ENCODE measurements around the gene PALM3. TPM values are rescaled to one million over a fixed set of nuclear protein-coding genes. Genes with fewer than 3 reads are reported as not detected.

PALM3 gene
- total RNA-seq, 1 donor from 2014 or later: 8.1 TPM

- Mint-ChIP-seq H3K4me3 (peak overlapping the region; percentile 95), H3K27ac (peak overlapping the region; percentile 95), H3K9me3 (no peaks in the 10 kb centered on the region), H3K27me3 (peaks cover 4% of the 10 kb centered on the region), H3K4me1 (ENCODE audit: unreplicated experiment) (peaks cover 18% of the 10 kb centered on the region), H3K36me3 (peaks cover 4% of the 10 kb centered on the region)
- TF ChIP-seq CTCF (conservative IDR thresholded peaks at IDR 0.05): no peak
- DNase-seq (ENCODE audit: extremely low spot score, unreplicated experiment): peak; percentile 95
These were observed 56.4 kb downstream of the PALM3 start for GRCh38 chr19:14005349-14006084.

- Mint-ChIP-seq H3K27ac (peak overlapping the region; percentile 95), H3K27me3 (peaks cover 4% of the 10 kb centered on the region), H3K36me3 (peaks cover 4% of the 10 kb centered on the region), H3K4me3 (peak overlapping the region; percentile 82), H3K9me3 (no peaks in the 10 kb centered on the region), H3K4me1 (ENCODE audit: unreplicated experiment) (peaks cover 18% of the 10 kb centered on the region)
- no peak for TF ChIP-seq CTCF (conservative IDR thresholded peaks at IDR 0.05)
- DNase-seq (ENCODE audit: extremely low spot score, unreplicated experiment): no peak
These were observed 57.1 kb downstream of the PALM3 start for GRCh38 chr19:14004619-14005348.

Other genes with a start within 250 kb of the PALM3 start
- gene NANOS3, start 184.9 kb downstream of the PALM3 start, total RNA-seq (ENCODE audit: low replicate concordance): 0.69 and 2.8 TPM in 2 replicates
- gene BRME1, start 156.0 kb downstream of the PALM3 start, total RNA-seq (ENCODE audit: low replicate concordance): 3.5 and 9.2 TPM in 2 replicates
- gene CC2D1A, start 155.9 kb downstream of the PALM3 start, total RNA-seq (ENCODE audit: low replicate concordance): 35.4 and 42.3 TPM in 2 replicates
- 0.48 and 0.75 TPM in 2 replicates for gene PODNL1, start 123.7 kb downstream of the PALM3 start, total RNA-seq (ENCODE audit: low replicate concordance)
- 35.8 and 50.1 TPM in 2 replicates for gene DCAF15, start 109.6 kb downstream of the PALM3 start, total RNA-seq (ENCODE audit: low replicate concordance)
- 19.3 and 21.8 TPM in 2 replicates for gene RFX1, start 55.8 kb downstream of the PALM3 start, total RNA-seq (ENCODE audit: low replicate concordance)
- not detected in 2 replicates for gene RLN3, start 33.9 kb downstream of the PALM3 start, total RNA-seq (ENCODE audit: low replicate concordance)
- gene IL27RA, start 30.3 kb downstream of the PALM3 start, total RNA-seq (ENCODE audit: low replicate concordance): 0.95 and 2.8 TPM in 2 replicates
- gene MISP3, start 10.7 kb upstream of the PALM3 start, total RNA-seq (ENCODE audit: low replicate concordance): 3.1 and 3.6 TPM in 2 replicates
- gene C19orf67, start 23.7 kb upstream of the PALM3 start, total RNA-seq (ENCODE audit: low replicate concordance): not detected in 2 replicates
- gene SAMD1, start 28.7 kb upstream of the PALM3 start, total RNA-seq (ENCODE audit: low replicate concordance): 42.7 and 55.9 TPM in 2 replicates
- gene PRKACA, start 55.7 kb upstream of the PALM3 start, total RNA-seq (ENCODE audit: low replicate concordance): 55.3 and 88.1 TPM in 2 replicates
- gene ASF1B, start 74.5 kb upstream of the PALM3 start, total RNA-seq (ENCODE audit: low replicate concordance): 14.8 and 27.4 TPM in 2 replicates
- 24.9 and 62.4 TPM in 2 replicates for gene ADGRL1, start 144.1 kb upstream of the PALM3 start, total RNA-seq (ENCODE audit: low replicate concordance)